ENCODE data around the gene UPK1B.

Gene UPK1B

DNA sequence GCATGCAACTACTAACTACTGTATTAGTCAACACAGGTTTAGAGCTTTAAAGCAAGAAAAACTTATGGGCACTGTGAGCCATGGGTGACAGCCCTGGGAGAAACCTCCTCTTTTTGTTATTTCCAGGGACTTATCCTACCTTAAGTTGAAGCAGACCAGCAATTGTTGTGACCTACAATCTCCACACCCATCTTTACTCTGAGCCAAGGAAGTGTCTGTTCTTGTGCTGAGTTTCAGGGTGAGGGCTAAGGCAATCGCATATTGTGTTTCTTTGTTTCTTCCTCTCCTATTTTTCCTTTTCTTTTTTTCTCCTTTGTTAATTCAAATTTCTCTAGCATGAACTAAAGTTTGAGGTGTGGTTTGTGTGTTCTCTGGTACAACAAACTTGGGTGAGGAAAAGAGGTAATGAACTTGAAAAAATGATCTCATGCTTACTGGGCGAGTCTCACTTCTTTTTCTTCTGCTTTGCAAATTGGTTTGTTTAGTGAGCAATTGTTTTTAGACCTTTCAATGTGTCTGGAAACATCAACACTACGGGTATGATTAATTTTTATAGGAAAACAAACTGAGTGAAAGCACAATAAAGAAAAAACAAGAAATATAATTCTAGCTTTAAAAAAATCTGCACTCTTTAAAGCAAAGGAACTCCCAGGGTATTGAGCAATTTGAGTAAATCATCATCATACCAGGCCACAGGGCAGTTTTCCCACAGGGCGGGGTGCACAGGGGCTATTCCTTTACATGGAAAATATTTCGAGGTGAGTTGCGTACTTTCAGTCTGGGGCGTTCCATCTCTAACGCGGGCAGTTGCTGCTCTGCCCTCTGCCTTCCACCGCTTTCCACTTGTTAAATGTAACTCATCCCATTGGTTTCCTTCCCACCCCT is 2.7 kb downstream of the UPK1B start:
- no peak for FAIRE-seq
- DNase-seq (ENCODE audit: low spot score) = no peak

DNA sequence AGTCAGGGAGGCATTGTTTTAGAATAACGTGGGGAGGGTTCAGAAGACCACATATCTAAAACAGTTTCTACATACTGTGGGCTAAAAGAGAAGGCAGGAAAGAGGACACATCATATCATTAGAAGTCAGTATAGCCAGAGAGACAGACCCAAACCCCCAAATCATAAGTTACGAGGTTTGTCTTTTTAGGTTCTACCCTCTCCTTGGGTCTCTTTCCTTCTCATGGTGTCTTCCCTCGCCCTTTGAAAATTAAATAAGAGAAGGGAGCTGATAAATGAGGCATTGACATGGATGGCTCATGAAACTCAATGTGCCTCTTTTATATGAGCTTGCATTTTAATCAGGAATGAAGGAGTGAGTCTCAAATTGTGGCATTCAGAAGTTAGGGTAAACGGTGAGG is 3.4 kb downstream of the UPK1B start:
- DNase-seq (ENCODE audit: low spot score) (no peak), FAIRE-seq (no peak)

DNA sequence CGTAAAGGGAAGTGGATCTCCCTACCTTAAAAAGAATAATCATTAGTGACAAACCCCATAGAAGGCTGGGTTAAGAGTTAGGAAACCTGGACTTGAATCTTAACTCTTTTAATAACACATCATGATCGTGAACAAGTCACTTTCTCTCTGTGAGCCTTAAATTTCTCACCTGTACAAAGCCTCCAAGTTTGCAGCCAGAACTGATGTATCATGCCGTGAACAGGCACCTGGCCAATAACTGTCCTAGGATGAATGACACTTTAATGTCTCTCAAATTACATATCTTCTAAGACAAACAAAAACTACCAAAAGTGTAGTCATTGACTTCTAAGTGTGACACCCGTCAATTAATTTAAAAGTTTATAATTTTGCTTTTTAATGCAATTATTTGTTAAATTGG is 3.9 kb downstream of the UPK1B start:
- no peak for DNase-seq (ENCODE audit: low spot score)
- no peak for FAIRE-seq

DNA sequence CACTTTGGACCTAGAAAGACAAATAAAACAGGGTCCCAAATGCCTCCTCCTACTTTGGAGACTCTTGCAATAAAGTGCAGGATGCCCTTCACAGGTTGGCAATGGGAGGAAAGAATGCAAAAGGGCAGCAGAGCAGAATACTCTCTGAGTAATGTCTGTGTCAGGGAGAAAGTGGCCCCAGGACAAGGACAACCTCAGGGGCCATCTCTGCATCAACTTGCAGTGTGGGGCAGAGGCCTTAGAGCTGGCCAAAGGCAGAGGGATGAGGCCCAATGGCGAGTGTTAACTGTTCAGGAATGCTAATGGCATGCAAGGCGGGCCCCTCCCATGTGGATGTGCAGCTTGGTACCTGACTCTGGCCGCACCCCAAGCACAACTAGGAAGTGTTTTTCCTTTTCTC is 8.4 kb downstream of the UPK1B start:
- DNase-seq (ENCODE audit: low spot score) (no peak), FAIRE-seq (no peak)

DNA sequence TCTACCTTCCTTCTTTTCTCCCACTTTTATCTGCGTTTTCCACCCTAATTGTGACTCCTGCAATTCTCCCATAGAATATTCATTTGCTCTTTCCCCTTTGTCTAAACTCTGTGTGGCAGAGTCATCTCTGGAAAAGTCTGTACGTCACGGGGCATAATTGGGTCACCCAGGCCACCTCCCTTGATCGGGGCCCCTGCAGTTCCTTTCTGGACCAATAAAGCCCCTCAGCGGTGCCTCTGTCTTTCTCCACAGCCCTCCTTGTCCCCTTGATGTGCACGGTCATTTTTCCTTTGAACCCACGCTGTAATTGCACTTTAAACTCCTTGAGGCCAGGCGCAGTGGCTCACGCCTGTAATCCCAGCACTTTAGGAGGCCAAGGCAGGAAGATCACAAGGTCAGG is 10.7 kb downstream of the UPK1B start:
- FAIRE-seq = no peak
- DNase-seq (ENCODE audit: low spot score) = no peak

DNA sequence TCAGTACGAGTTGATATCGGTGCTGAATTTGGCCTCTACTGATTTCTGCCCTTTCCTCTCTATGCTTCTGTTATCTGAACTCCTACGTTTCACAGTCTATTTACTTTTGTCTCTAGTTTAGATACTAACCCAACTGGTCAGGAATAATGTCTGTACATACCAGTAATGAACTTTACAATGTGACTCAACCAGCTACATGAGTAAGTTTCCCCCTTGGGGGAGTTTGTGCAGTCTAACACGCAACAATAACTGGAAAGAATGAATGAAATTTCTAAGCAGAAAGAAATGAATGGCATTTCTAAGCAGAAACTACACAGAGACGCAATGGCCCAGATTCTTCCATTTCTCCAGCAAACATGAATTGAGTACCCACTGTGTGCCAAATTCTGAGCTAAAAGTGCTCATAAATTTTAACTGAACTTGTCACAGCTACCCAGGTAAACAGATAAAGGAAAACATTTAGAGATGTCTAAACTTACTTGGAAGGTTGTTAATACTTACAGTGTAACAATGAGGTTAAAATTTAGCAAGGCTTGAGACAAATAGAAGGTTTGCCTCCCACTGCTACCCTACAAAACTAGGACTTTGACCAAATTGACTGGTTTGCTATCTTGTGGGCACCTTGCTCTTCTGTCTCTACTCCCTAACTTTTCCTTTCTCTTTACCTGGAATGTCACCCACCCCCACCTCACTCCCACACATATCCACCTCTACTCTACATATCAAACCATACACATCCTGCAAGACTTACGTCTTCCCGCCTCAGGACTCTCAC is 11.6 kb downstream of the UPK1B start:
- DNase-seq (ENCODE audit: low spot score) = no peak
- no peak for FAIRE-seq

DNA sequence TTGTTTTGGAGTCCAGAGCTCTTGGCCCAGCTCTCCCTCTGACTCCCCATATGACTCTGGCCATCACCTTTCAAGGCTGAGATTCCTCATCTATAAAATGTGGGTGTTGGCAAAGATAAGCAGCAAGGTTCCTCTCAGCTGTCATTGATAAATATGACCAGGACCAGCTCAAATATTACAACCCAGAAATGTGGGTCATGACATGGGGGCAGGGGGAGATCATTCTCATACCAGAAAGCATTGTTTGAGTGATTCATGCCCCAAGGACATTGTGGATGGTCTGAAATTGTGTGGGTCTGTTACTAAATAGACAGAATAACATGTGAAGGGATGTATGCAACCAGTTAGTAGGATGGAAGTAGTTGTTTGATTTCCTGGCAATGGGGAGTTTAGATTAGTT is 13.9 kb downstream of the UPK1B start:
- no peak for DNase-seq (ENCODE audit: low spot score)
- FAIRE-seq = no peak

DNA sequence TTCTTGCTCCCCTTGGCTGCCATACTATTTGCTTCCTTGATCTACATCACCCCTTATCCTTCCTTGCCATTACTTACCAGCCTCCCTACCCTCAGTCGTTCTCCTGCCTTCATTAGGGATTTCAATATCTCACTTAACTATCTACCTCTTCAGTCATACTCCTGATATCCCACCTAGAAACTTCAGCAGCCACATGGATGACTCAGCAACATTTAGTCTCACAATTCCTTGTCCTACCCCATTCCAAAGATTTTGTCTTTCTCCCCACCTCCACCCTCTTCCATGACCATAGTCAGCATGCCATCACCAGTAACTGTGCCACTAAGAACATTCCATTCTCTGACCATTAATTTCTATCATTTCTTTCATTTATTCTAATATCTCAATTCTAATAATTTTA is 18.4 kb downstream of the UPK1B start:
- no peak for DNase-seq (ENCODE audit: low spot score)
- no peak for FAIRE-seq

DNA sequence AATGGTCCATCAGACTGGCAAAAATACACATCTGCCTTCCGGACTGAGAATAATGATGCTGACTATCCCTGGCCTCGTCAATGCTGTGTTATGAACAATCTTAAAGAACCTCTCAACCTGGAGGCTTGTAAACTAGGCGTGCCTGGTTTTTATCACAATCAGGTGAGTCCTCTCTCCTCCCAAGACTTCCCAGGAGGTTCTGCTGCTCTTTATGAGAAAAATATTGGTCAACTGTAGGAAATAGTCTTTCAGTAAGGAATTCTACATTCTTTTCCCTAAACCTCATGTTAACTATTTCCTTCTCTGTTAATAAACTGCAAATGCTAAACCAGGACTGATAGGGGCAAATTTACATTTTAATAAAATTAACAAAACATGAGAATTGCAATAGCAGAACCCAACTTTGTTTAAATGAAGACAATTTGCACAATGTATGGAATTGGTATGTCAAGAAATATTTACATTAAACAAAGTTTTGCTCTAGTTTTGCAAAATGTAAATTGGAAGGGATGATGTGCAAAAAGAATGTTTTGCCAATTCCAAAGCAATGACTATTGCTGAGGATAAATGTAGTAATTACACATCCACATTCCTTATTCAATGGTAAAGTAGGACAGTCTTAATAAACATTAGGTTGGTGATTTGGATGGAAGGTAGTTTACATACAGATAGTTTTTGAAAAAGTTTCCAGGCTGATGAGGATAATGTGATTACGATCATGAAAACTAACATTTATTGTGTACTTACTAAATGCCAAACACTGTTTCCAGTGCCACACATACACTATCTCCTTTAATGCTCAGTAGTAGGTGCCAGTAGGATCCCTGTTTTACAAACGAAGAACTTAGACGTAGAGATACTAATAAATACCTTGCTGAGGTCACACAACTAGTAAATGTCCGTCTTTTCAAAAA is 21.1 kb downstream of the UPK1B start:
- DNase-seq (ENCODE audit: low spot score) = no peak
- FAIRE-seq = no peak

DNA sequence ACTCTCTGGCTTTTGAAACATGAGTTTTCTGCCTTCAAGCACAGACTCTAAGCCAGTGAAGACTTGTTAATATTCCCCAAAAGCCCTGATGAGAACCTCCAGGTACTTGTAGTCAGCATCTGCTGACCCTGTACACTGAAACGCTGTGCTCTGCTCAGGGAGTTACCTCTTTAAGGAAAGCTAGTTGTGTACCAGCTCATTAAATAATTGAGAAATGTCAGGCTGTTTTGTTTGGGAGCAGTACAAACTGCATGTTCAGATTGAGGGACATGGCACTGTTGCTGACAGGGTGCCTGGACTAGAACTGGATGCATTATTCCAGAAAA is 21.7 kb downstream of the UPK1B start:
- DNase-seq (ENCODE audit: low spot score) = no peak
- FAIRE-seq = no peak

DNA sequence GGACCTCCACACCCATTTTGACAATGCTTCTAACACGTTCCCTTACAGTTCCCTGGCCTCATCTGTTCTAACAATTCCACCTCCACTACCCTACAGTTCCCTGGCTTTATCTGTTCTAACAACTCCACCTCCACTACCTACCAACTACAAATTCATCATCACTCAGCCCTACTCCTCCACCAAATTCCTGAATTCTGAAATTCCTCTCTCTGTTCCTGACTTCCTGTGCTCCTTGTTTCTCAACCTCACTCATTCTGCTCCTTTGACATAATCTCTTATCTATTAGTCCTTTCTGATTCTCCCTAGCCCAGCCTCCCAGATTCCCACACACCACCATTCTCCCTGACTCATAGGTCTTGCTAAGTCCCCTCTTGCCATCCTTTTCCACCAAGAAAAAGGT is 22.5 kb downstream of the UPK1B start:
- DNase-seq (ENCODE audit: low spot score) (no peak), FAIRE-seq (no peak)

DNA sequence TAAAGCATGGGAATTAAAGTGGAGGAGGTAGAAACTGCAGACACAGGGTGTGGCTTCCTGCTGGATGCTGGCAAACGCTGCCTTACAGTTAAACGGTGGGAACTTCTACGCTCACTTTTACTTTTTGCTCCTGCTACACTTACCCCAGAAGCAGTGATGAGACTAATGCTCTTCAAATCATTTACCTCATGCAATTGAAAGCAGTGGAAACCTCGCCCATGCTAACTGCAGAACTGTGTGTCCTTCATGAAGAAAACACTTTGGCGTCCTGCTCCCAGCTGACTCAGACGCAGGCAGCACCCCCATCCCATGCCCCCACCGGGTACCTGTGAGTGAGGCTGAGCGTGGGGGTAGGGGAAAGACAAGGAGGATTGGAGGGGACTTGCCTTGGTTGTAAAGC is 31.8 kb downstream of the UPK1B start:
- FAIRE-seq (no peak), DNase-seq (ENCODE audit: low spot score) (no peak)

DNA sequence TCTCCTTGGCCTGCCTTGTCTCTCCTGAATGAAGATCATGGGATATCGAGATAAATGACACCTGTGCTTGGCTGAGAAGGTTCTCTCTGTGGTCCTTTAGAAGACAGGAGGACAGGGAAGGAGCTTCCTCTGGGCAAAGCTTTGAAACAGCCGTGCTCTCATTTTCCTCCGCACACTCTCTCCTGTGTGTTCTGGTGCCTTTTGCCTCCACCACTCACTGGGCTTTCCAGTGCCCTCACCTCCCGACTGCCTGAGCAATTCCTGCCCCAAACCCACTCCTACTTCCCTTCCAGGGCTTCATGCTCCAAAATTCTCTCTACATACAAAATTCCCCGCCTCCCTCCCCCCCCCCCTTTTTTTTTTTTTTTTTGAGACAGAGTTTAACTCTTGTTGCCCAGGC is 32.3 kb downstream of the UPK1B start:
- FAIRE-seq = no peak
- DNase-seq (ENCODE audit: low spot score) = no peak

DNA sequence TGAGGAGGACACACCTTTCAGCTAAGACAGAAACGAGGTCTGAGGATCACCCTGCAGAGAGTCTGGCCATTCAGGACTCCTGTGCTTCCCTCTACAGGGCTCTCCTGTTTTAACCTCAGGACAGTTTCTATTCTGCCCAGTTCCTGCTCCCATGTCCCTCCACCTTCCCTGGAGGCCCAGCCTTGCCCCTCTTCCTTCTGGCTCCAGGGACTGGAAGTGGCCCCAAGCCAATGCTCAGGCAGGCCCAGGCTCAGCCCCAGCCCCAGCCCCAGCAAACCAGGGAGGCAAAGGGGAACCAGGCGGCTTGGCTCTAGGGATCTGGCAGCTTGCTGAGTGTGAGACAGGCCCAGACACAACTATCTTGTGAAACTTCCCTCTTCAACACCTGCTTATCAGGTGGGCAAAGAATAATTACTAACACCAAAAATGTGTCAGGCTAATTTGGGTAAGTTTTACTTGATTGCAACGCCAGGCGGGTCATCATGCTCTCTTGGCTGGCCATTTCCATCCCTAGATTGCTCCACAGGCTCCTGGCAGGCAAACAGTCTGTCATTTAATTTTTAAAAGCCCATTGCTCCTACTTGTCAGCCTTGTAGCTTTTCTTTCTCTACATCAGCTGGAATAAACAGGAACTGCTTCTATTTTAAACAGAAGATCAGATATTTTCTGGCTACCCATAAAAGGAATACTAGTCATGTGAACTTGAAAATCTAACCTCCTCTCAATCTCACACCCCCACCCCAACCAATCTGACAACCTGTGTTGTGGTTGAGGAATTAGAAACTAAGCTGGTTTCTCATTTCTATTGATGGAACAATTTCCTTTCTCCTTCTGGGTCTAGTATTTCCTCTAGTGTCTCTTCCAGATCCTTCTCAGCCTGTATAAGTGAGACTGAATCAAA is 33.5 kb downstream of the UPK1B start:
- no peak for FAIRE-seq
- no peak for DNase-seq (ENCODE audit: low spot score)

DNA sequence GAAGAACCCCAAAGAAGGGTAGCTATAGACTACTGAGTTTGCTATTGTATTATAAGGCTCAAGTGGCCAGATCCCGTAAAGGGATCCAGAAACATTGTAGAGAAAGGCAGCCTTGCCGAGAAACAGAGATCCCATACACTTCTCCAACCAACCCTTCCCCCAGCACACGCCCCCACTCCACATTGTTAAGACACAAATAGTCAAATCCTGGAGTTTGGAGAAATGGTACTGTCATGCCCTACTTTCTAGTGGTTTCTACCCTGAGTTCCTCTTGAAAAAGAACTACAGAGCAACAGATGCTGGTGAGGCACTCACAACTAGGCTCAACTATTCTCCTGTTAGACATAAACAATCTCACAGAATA is 34.1 kb downstream of the UPK1B start:
- DNase-seq (ENCODE audit: low spot score) = no peak
- no peak for FAIRE-seq

DNA sequence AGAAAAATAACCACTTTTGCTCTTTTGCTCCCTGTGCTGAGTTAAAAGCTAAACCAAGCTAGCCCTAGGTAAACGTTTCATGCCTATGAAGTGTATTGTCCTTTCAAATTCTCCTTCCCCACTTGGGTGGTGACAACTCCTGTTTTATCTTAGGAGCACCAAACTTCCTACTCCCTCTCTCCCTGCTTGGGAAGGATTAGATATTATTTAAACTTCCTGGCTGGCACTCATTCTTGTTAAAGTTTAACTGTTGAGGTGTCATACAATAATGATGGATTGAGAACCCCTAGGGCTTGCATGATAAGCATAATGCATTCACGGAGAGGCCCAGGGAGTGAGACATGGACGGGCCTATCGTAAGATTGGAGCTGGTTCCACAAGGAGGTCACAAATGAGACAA is 37.8 kb downstream of the UPK1B start:
- no peak for FAIRE-seq
- no peak for DNase-seq (ENCODE audit: low spot score)

DNA sequence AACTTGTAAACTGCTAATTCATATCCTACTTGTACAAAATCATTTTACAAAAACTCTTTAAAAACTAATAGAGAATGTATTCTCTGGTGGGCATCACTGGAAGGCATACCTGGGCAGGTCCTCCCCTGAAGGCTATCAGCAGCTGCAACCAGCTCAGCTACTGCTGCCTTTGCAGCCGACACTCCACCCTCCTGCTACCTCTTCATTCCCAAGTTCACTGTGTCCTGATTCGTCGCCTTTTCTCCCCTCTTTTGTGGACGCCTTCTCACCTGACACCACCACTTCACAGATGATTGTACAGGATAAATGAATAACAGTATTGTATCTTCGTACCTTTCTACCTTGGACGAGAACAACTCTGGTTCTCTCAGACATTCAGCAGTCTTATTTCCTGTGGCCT is 38.4 kb downstream of the UPK1B start:
- DNase-seq (ENCODE audit: low spot score) (no peak), FAIRE-seq (no peak)

DNA sequence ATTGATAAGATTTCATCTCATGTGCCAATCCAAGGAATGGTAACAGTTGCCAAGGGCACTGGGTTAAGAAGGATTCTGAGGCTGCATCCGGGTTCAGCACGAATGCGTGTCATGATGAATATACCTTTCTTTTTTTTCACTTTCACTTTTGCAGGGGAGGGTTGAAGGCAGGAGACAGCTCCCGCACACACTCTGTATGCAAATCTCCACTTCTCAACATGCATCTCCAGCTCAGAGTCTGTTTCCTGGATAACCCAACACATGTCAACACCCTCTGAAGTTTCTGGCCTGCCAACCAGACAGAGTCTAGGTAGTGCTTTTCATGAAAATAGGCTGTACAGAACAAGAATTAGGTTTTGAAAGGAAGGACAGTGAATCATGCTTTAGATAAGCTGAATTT is 45.7 kb downstream of the UPK1B start:
- DNase-seq (ENCODE audit: low spot score) = no peak
- no peak for FAIRE-seq

DNA sequence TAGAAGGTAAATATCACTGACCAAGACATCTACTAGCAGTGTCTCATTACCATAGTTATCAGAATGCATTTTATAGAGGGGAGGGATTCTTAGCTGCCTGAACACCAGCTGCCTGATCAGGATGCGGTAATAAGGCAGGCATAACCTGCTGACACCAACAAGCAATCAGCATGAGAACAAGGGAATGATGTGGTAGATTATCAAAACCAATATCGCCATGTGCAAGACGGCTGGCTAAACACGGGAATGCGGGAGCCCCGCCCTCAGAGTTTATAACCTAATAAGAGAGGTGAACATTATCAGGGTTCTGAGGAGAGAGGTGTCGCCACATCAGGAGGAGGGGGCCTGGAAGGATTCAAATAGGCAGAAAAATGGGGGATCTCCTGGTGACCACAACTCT is 46.8 kb downstream of the UPK1B start:
- no peak for FAIRE-seq

DNA sequence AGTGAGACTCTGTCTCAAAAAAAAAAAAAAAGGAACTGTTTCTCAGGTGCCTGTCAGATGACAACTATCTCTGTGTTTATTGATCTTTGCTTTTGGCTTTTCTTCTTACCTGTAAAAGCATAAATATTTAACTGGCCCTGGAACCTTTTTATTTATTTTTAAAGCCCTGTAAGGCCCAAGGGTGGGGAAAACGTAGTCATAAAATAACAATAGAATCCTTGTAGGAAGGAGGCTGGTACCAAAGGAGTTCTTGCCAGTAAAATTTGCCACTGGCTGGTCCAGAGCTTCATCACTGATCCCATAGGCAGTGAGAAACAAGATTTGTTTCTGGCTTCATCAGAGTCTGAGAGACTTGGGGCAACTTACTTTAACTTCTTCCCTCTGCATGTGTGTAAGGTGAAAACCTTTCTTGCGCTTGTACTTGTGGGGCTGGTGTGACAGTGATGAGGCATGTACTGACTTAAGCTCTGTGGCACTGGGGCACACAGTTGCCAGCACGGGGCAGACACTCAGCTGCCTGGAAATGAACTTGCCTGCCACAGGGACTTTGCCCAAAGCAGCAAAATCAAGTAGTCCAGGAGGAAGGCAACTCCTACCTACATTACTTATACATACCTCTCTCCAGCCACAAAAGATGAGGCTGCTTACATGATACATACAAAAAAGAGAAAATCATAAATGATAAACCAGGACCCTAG is 47.7 kb downstream of the UPK1B start:
- FAIRE-seq (no peak), DNase-seq (ENCODE audit: low spot score) (no peak)

More for the DNA sequence above, 46.8 kb downstream of the UPK1B start:
- no peak for DNase-seq (ENCODE audit: low spot score)
